HG03139 (cell line): Measurements from ENCODE around the gene OAS2.
"Not testable (repeated sequence)": the region's sequence is repeated elsewhere in the genome, so short reads cannot be mapped to it uniquely, and the experiment has no call there.

Source experiments
- ATAC-seq: cut with Tn5 transposase; IDR thresholded peaks from one replicate; pipeline ENCODE4 v1.9.1; 2021; ENCODE audit not compliant: unreplicated experiment

The OAS2 gene

GRCh38 chr12:112947761-112948160, 30.6 kb upstream of the OAS2 start:
- no peak for ATAC-seq

- no peak for ATAC-seq
Measured at GRCh38 chr12:112948806-112949205, 29.5 kb upstream of the OAS2 start.

GRCh38 chr12:112950701-112951100, 27.6 kb upstream of the OAS2 start:
- no peak for ATAC-seq

- not testable (repeated sequence) for ATAC-seq
Measured at GRCh38 chr12:112957125-112957524, 21.2 kb upstream of the OAS2 start.

- no peak for ATAC-seq
Measured at GRCh38 chr12:112961074-112961473, 17.2 kb upstream of the OAS2 start.

GRCh38 chr12:112961536-112961935, 16.8 kb upstream of the OAS2 start:
- ATAC-seq: no peak

GRCh38 chr12:112962561-112962960, 15.8 kb upstream of the OAS2 start:
- ATAC-seq: no peak

GRCh38 chr12:112963227-112963861, 15.0 kb upstream of the OAS2 start:
- no peak for ATAC-seq

- ATAC-seq: no peak
Measured at GRCh38 chr12:112964067-112964670, 14.2 kb upstream of the OAS2 start.

- no peak for ATAC-seq
Measured at GRCh38 chr12:112964915-112965314, 13.4 kb upstream of the OAS2 start.

- ATAC-seq: no peak
Measured at GRCh38 chr12:112965643-112966042, 12.7 kb upstream of the OAS2 start.

GRCh38 chr12:112967306-112967705, 11.0 kb upstream of the OAS2 start:
- no peak for ATAC-seq

GRCh38 chr12:112967858-112968257, 10.5 kb upstream of the OAS2 start:
- no peak for ATAC-seq

GRCh38 chr12:112969547-112970306, 8.6 kb upstream of the OAS2 start:
- no peak for ATAC-seq

- ATAC-seq: no peak
Measured at GRCh38 chr12:112970391-112970790, 7.9 kb upstream of the OAS2 start.

- no peak for ATAC-seq
Measured at GRCh38 chr12:112971248-112971647, 7.1 kb upstream of the OAS2 start.

- ATAC-seq: no peak
Measured at GRCh38 chr12:112973011-112973735, 5.1 kb upstream of the OAS2 start.

GRCh38 chr12:112973818-112974231, 4.5 kb upstream of the OAS2 start:
- ATAC-seq: no peak

- no peak for ATAC-seq
Measured at GRCh38 chr12:112974904-112975303, 3.4 kb upstream of the OAS2 start.

- no peak for ATAC-seq
Measured at GRCh38 chr12:112977139-112977538, 1.2 kb upstream of the OAS2 start.

- no peak for ATAC-seq
Measured at GRCh38 chr12:112977641-112978040, 678 bp upstream of the OAS2 start.
